Neural cell (in vitro differentiated cells): ENCODE results near the gene N4BP3. TPM values are rescaled to one million over a fixed set of nuclear protein-coding genes. Genes with fewer than 3 reads are reported as not detected.

Source experiments
- H2AFZ ChIP-seq: fragments of 200-600, 300-800 bp; sonication (generic), shearing (Covaris generic); 2 replicates; pipeline ENCODE4 v1.6.0; 2014; ENCODE audit warnings: low read depth, mild to moderate bottlenecking, antibody characterized with exemption, low read length, moderate library complexity
- H3F3A ChIP-seq: fragments of 200-600 bp; shearing (Covaris generic); 2 replicates; pipeline ENCODE4 v1.6.1; 2016; ENCODE audit warnings: mild to moderate bottlenecking, moderate library complexity, mixed read lengths, antibody characterized with exemption, low read length; ENCODE audit not compliant: insufficient read depth, poor library complexity, severe bottlenecking
- H3K27ac ChIP-seq: fragments of 200-600, 300-800 bp; sonication (generic), shearing (Covaris generic); 2 replicates; pipeline ENCODE4 v1.5.1; 2014; ENCODE audit warnings: mild to moderate bottlenecking, low read length, moderate library complexity
- H3K27me3 ChIP-seq: fragments of 300-800, 200-600 bp; sonication (generic), shearing (Covaris generic); 2 replicates; pipeline ENCODE4 v1.6.0; 2014; ENCODE audit warnings: mild to moderate bottlenecking, low read depth, low read length, moderate library complexity; ENCODE audit not compliant: insufficient read depth
- H3K36me3 ChIP-seq: fragments of 300-800, 200-600 bp; sonication (generic), shearing (Covaris generic); 2 replicates; pipeline ENCODE4 v1.5.1; 2014; ENCODE audit warnings: mild to moderate bottlenecking, antibody characterized with exemption, low read length, moderate library complexity; ENCODE audit not compliant: insufficient read depth
- H3K4me2 ChIP-seq: fragments of 300-800, 200-600 bp; sonication (generic), shearing (Covaris generic); 2 replicates; pipeline ENCODE4 v1.6.0; 2014; ENCODE audit warnings: mild to moderate bottlenecking, low read length
- H3K4me3 ChIP-seq: fragments of 300-800, 200-600 bp; sonication (generic), shearing (Covaris generic); 2 replicates; pipeline ENCODE4 v1.5.1; 2014; ENCODE audit warnings: mild to moderate bottlenecking, low read length, moderate library complexity
- H3K79me2 ChIP-seq: fragments of 200-600 bp; shearing (Covaris generic); replicated peaks from 2 replicates; pipeline ENCODE4 v1.6.0; 2014; ENCODE audit warnings: mild to moderate bottlenecking, low read length, moderate library complexity; ENCODE audit not compliant: insufficient read depth
- H3K9ac ChIP-seq: fragments of 300-800, 200-600 bp; sonication (generic), shearing (Covaris generic); 2 replicates; pipeline ENCODE4 v1.6.1; 2016; ENCODE audit warnings: mild to moderate bottlenecking, low read length, mixed read lengths
- H3K9me2 ChIP-seq: fragments of 200-600 bp; shearing (Covaris generic); 2 replicates; pipeline ENCODE4 v1.6.1; 2016; ENCODE audit warnings: mild to moderate bottlenecking, low read length, mixed read lengths; ENCODE audit not compliant: insufficient read depth
- H3K9me3 ChIP-seq: fragments of 200-600, 300-800 bp; sonication (generic), shearing (Covaris generic); 2 replicates; pipeline ENCODE4 v1.6.1; 2016; ENCODE audit warnings: mild to moderate bottlenecking, mixed run types, low read length, moderate library complexity, mixed read lengths
- H4K20me1 ChIP-seq: fragments of 200-600 bp; shearing (Covaris generic); 2 replicates; pipeline ENCODE4 v1.6.1; 2016; ENCODE audit warnings: mild to moderate bottlenecking, mixed run types; ENCODE audit not compliant: insufficient read depth
- EP300 ChIP-seq: fragments of 450-650 bp; conservative IDR thresholded peaks from 2 replicates; pipeline ENCODE4 v1.6.1; 2014; ENCODE audit warnings: antibody characterized with exemption, mild to moderate bottlenecking, moderate library complexity; ENCODE audit not compliant: poor library complexity, severe bottlenecking
- EZH2 ChIP-seq: fragments of 200-600, 300-800 bp; shearing (Covaris generic), sonication (generic); IDR thresholded peaks from 2 replicates; pipeline ENCODE4 v1.6.1; 2014; ENCODE audit warnings: antibody characterized with exemption, low read length, borderline replicate concordance, mild to moderate bottlenecking; ENCODE audit not compliant: insufficient read depth, poor library complexity, severe bottlenecking
- MXI1 ChIP-seq: fragments of 450-650 bp; conservative IDR thresholded peaks from 2 replicates; pipeline ENCODE4 v1.6.1; 2014; ENCODE audit warnings: antibody characterized with exemption, mild to moderate bottlenecking; ENCODE audit not compliant: poor library complexity, severe bottlenecking
- POLR2AphosphoS5 ChIP-seq: IDR thresholded peaks from 2 replicates; pipeline ENCODE4 v1.6.1; 2012
- RAD21 ChIP-seq: fragments of 450-650 bp; conservative IDR thresholded peaks from 2 replicates; pipeline ENCODE4 v1.6.1; 2014; ENCODE audit warnings: antibody characterized with exemption, mild to moderate bottlenecking, moderate library complexity
- SMC3 ChIP-seq: fragments of 450-650 bp; conservative IDR thresholded peaks from 2 replicates; pipeline ENCODE4 v1.6.1; 2014; ENCODE audit warnings: antibody characterized with exemption, mild to moderate bottlenecking, moderate library complexity; ENCODE audit not compliant: poor library complexity
- TAF1 ChIP-seq: IDR thresholded peaks from 2 replicates; pipeline ENCODE4 v1.6.1; 2012; ENCODE audit warnings: low read depth
- polyA plus RNA-seq: library from polyadenylated mRNA; depleted of rRNA; stranded (reverse); fragments of >200 nt; gene quantifications from 2 replicates; pipeline ENCODE4 v1.2.3, GENCODE V29; 2014
- TF ChIP-seq, protein P1 (sequence below): IDR thresholded peaks from 2 replicates; pipeline ENCODE4 v1.6.1; 2012; ENCODE audit warnings: borderline replicate concordance
- TF ChIP-seq, protein P2 (sequence below): fragments of 450-650 bp; IDR thresholded peaks from 2 replicates; pipeline ENCODE4 v1.5.1; 2014; ENCODE audit warnings: antibody characterized with exemption, mild to moderate bottlenecking, moderate library complexity; ENCODE audit not compliant: poor library complexity, severe bottlenecking

Gene N4BP3
- polyA plus RNA-seq, 1 donor from 2014 or later, result 4.6 TPM

DNA sequence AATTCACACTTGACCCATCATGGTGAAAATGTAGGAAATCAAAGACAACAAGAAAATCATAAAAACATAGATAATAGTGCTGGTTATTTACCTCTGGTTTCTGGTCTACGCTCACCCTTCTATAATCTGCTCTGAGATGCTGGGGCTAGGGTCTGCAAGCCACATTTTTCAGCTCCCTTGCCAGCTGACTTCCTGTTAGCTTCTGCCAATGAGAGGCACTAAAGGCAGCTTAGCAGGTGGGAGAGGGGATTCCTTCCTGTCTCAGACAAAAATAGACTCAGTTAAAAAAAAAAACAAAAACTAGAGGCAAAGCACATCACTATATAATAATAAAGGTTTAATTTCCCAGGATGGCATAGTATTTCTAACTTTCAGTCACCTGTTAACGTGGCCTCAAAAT is 20.2 kb upstream of the N4BP3 start:
- Histone ChIP-seq H4K20me1 (no peaks in the 10 kb centered on the region), H3F3A (no peaks in the 10 kb centered on the region), H3K27ac (no peak overlapping the region), H3K27me3 (no peaks in the 10 kb centered on the region), H3K79me2 (no peaks in the 10 kb centered on the region), H3K36me3 (no peaks in the 10 kb centered on the region), H3K9me2 (no peaks in the 10 kb centered on the region), H3K4me2 (no peak overlapping the region), H3K4me3 (no peak overlapping the region), H3K9me3 (no peaks in the 10 kb centered on the region), H3K9ac (no peak overlapping the region), H2AFZ (no peak overlapping the region)
- TF ChIP-seq, protein P1, sequence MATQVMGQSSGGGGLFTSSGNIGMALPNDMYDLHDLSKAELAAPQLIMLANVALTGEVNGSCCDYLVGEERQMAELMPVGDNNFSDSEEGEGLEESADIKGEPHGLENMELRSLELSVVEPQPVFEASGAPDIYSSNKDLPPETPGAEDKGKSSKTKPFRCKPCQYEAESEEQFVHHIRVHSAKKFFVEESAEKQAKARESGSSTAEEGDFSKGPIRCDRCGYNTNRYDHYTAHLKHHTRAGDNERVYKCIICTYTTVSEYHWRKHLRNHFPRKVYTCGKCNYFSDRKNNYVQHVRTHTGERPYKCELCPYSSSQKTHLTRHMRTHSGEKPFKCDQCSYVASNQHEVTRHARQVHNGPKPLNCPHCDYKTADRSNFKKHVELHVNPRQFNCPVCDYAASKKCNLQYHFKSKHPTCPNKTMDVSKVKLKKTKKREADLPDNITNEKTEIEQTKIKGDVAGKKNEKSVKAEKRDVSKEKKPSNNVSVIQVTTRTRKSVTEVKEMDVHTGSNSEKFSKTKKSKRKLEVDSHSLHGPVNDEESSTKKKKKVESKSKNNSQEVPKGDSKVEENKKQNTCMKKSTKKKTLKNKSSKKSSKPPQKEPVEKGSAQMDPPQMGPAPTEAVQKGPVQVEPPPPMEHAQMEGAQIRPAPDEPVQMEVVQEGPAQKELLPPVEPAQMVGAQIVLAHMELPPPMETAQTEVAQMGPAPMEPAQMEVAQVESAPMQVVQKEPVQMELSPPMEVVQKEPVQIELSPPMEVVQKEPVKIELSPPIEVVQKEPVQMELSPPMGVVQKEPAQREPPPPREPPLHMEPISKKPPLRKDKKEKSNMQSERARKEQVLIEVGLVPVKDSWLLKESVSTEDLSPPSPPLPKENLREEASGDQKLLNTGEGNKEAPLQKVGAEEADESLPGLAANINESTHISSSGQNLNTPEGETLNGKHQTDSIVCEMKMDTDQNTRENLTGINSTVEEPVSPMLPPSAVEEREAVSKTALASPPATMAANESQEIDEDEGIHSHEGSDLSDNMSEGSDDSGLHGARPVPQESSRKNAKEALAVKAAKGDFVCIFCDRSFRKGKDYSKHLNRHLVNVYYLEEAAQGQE, result no peak
- TF ChIP-seq EP300 (no peak), EZH2 (no peak), SMC3 (no peak), RAD21 (no peak), POLR2AphosphoS5 (no peak), TAF1 (no peak), MXI1 (no peak)
- TF ChIP-seq, protein P2, sequence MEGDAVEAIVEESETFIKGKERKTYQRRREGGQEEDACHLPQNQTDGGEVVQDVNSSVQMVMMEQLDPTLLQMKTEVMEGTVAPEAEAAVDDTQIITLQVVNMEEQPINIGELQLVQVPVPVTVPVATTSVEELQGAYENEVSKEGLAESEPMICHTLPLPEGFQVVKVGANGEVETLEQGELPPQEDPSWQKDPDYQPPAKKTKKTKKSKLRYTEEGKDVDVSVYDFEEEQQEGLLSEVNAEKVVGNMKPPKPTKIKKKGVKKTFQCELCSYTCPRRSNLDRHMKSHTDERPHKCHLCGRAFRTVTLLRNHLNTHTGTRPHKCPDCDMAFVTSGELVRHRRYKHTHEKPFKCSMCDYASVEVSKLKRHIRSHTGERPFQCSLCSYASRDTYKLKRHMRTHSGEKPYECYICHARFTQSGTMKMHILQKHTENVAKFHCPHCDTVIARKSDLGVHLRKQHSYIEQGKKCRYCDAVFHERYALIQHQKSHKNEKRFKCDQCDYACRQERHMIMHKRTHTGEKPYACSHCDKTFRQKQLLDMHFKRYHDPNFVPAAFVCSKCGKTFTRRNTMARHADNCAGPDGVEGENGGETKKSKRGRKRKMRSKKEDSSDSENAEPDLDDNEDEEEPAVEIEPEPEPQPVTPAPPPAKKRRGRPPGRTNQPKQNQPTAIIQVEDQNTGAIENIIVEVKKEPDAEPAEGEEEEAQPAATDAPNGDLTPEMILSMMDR, result no peak

DNA sequence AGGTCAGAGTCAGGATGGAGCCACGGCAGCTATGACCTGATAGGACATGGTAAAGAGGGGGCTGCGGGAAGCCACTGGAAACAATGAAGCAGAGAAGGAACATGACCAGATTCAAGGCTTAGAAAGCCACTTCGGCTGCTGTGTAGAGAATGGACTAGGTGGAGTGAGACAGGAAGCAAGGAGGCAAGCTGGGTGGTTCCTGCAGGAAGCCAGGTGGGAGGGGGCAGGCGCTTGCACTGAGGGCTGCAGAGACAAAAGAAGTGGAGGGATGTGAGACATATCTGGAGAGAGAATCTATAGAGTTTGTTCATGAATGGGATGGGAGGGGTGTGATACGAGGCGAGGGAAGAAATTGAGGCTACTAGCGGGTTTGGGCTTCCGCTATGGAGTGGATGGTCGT is 19.0 kb upstream of the N4BP3 start:
- no peak overlapping the region for H2AFZ ChIP-seq
- H3K79me2 ChIP-seq, result no peaks in the 10 kb centered on the region
- H3K9me3 ChIP-seq, result no peaks in the 10 kb centered on the region
- no peak overlapping the region for H3K4me3 ChIP-seq
- no peaks in the 10 kb centered on the region for H3K36me3 ChIP-seq
- TF ChIP-seq RAD21 (no peak), EP300 (no peak), SMC3 (no peak), POLR2AphosphoS5 (no peak), TAF1 (no peak), MXI1 (no peak), EZH2 (no peak)
- TF ChIP-seq, protein P1, result no peak
- no peaks in the 10 kb centered on the region for H4K20me1 ChIP-seq
- H3F3A ChIP-seq, result no peaks in the 10 kb centered on the region
- H3K9me2 ChIP-seq, result no peaks in the 10 kb centered on the region
- H3K9ac ChIP-seq, result no peak overlapping the region
- no peak overlapping the region for H3K4me2 ChIP-seq
- no peak overlapping the region for H3K27ac ChIP-seq
- no peaks in the 10 kb centered on the region for H3K27me3 ChIP-seq
